Endothelial cell of umbilical vein (primary cell): ENCODE measurements around the gene EIF4A3. TPM values are rescaled to one million over a fixed set of nuclear protein-coding genes. Genes with fewer than 3 reads are reported as not detected.

Experiments
- BruUV-seq: library from RNA; stranded (reverse); fragments of 400-500 nt; replicated peaks from 2 replicates; lab custom pipeline; 2021; lab: Mats Ljungman, UMichigan
- CTCF ChIA-PET: fragments of 300-600, 350-600 bp; sonication (Branson Sonifier 250); formaldehyde crosslinking; loops from one replicate; lab custom pipeline; 2021; ENCODE audit warnings: antibody characterized with exemption, inconsistent platforms; lab: Charles Lee
- POLR2A ChIA-PET: fragments of 300-600, 350-600 bp; sonication (Branson Sonifier 250); formaldehyde crosslinking; loops from one replicate; lab custom pipeline; 2021; ENCODE audit warnings: antibody characterized with exemption, inconsistent platforms; lab: Charles Lee
- DNase-seq: peaks from one replicate; pipeline ENCODE4 v3.0.0-alpha.2; 2011; ENCODE audit warnings: low read depth, low spot score
- FAIRE-seq: peaks from 2 replicates; lab custom pipeline; 2011; peaks lifted over from hg19 to GRCh38; lab: Jason Lieb, UNC
- H2AFZ ChIP-seq: 2 replicates; pipeline ENCODE4 v1.6.0; 2012; ENCODE audit warnings: low read depth, low read length, control low read depth, inconsistent platforms
- H3K27ac ChIP-seq: 2 replicates; pipeline ENCODE4 v1.5.1; 2011; ENCODE audit warnings: low read depth, mild to moderate bottlenecking, control low read depth, low read length, moderate library complexity; ENCODE audit not compliant: insufficient read depth
- H3K27me3 ChIP-seq, 2 experiments: 2 replicates each; pipeline versions ENCODE4 v1.6.0 to v1.6.1; 2011; ENCODE audit warnings: low read length in 2 of 2, mixed read lengths in 1 of 2; ENCODE audit not compliant: control insufficient read depth in 2 of 2, insufficient read depth in 2 of 2
- H3K36me3 ChIP-seq, 2 experiments: 2 replicates in 1 of 2; 3 replicates in 1 of 2; pipeline ENCODE4 v1.5.1; 2011; ENCODE audit warnings: low read length in 2 of 2, mild to moderate bottlenecking in 1 of 2, moderate library complexity in 1 of 2; ENCODE audit not compliant: control insufficient read depth in 2 of 2, insufficient read depth in 2 of 2; ENCODE audit errors: extremely low read depth in 1 of 2
- H3K4me1 ChIP-seq: 3 replicates; pipeline ENCODE4 v1.5.1; 2011; ENCODE audit warnings: mild to moderate bottlenecking, low read length; ENCODE audit not compliant: control insufficient read depth, insufficient read depth; ENCODE audit errors: extremely low read depth
- H3K4me2 ChIP-seq: 2 replicates; pipeline ENCODE4 v1.6.1; 2011; ENCODE audit warnings: low read length, control low read depth, mixed read lengths; ENCODE audit not compliant: insufficient read depth
- H3K4me3 ChIP-seq, 3 experiments: fragments of 200-600 bp in 1 of 3; sonication (generic), shearing (Covaris generic) in 1 of 3; replicated peaks in 1 of 3; 2 replicates each; pipeline ENCODE4 v1.5.1; 2011 to 2016; ENCODE audit warnings: control low read depth in 3 of 3, low read length in 3 of 3, mild to moderate bottlenecking in 2 of 3, inconsistent platforms in 1 of 3, low read depth in 1 of 3, moderate library complexity in 1 of 3; ENCODE audit not compliant: insufficient read depth in 1 of 3
- H3K79me2 ChIP-seq: 2 replicates; pipeline ENCODE4 v1.6.0; 2012; ENCODE audit warnings: low read length, inconsistent platforms; ENCODE audit not compliant: control insufficient read depth, insufficient read depth
- H3K9ac ChIP-seq: replicated peaks from 2 replicates; pipeline ENCODE3; 2011; ENCODE audit warnings: low read length, control low read depth; ENCODE audit not compliant: insufficient read depth; ENCODE audit errors: extremely low read depth
- H3K9me1 ChIP-seq: replicated peaks from 3 replicates; pipeline ENCODE4 v1.6.0; 2011; ENCODE audit warnings: mild to moderate bottlenecking, low read length; ENCODE audit not compliant: control insufficient read depth, insufficient read depth; ENCODE audit errors: extremely low read depth
- H3K9me3 ChIP-seq: replicated peaks from 2 replicates; pipeline ENCODE4 v1.5.1; 2012; ENCODE audit warnings: low read length, inconsistent platforms; ENCODE audit not compliant: control insufficient read depth, insufficient read depth
- H4K20me1 ChIP-seq: replicated peaks from 2 replicates; pipeline ENCODE3; 2011; ENCODE audit warnings: mild to moderate bottlenecking, low read length; ENCODE audit not compliant: control insufficient read depth, insufficient read depth; ENCODE audit errors: extremely low read depth
- EZH2 ChIP-seq: IDR thresholded peaks from 2 replicates; pipeline ENCODE4 v1.6.1; 2012; ENCODE audit warnings: borderline replicate concordance, low read depth, mild to moderate bottlenecking, moderate library complexity, low read length, inconsistent platforms; ENCODE audit not compliant: severe bottlenecking
- FOS ChIP-seq: IDR thresholded peaks from 2 replicates; pipeline ENCODE4 v1.6.1; 2011; ENCODE audit warnings: mild to moderate bottlenecking, low read length, moderate library complexity, borderline replicate concordance; ENCODE audit not compliant: insufficient read depth
- GATA2 ChIP-seq: IDR thresholded peaks from 2 replicates; pipeline ENCODE4 v1.7.0; 2011; ENCODE audit warnings: low read depth, mild to moderate bottlenecking, moderate library complexity, mixed read lengths, low read length; ENCODE audit not compliant: insufficient read length, insufficient read depth
- JUN ChIP-seq: IDR thresholded peaks from 2 replicates; pipeline ENCODE4 v1.6.1; 2011; ENCODE audit warnings: borderline replicate concordance, low read depth; ENCODE audit not compliant: insufficient read length, insufficient read depth
- MYC ChIP-seq: IDR thresholded peaks from one replicate; pipeline ENCODE4 v1.6.1; 2011; ENCODE audit warnings: mild to moderate bottlenecking, low read depth, low read length
- POLR2A ChIP-seq: IDR thresholded peaks from 2 replicates; pipeline ENCODE4 v1.6.1; 2012; ENCODE audit warnings: low read depth, mild to moderate bottlenecking, control low read depth, low read length
- POLR2AphosphoS5 ChIP-seq: IDR thresholded peaks from 2 replicates; pipeline ENCODE4 v1.6.1; 2012; ENCODE audit warnings: low read depth, mild to moderate bottlenecking, control low read depth, low read length, moderate library complexity; ENCODE audit not compliant: insufficient read depth
- dilution Hi-C: fragments of 300-500 bp; cut with MboI; formaldehyde crosslinking; loops from one replicate; pipeline ENCODE4 v1.15.0; 2019; ENCODE audit warnings: low sequenced_read_pairs; ENCODE audit not compliant: extremely low pct_ligation_motif_present
- intact Hi-C: fragments of 100-400 bp; cut with micrococcal nuclease; formaldehyde crosslinking; loops from one replicate; pipeline ENCODE4 v1.10.0; 2022
- polyA plus RNA-seq, 4 experiments: library from polyadenylated mRNA; depleted of rRNA in 3 of 4; stranded (reverse) in 3 of 4; unstranded in 1 of 4; fragments of >200 nt; gene quantifications; 2 replicates each; pipeline versions ENCODE4 v1.2.1 to v1.2.3, GENCODE V29; 2011 to 2012; ENCODE audit warnings: missing spikeins in 1 of 4
- total RNA-seq: library from RNA; stranded (reverse); gene quantifications from 2 replicates; pipeline ENCODE4 v1.2.3, GENCODE V29; 2021
- TF ChIP-seq, protein P1 (sequence below): IDR thresholded peaks from 2 replicates; pipeline ENCODE4 v1.6.1; 2011; ENCODE audit not compliant: insufficient read depth, insufficient read length
- TF ChIP-seq, protein P2 (sequence below), 2 donors: IDR thresholded peaks; 1 replicate in 1 of 2; 2 replicates in 1 of 2; pipeline ENCODE4 v1.5.1; 2011; ENCODE audit warnings: low read length in 2 of 2, mild to moderate bottlenecking in 2 of 2, moderate library complexity in 2 of 2, control low read depth in 1 of 2, inconsistent platforms in 1 of 2, low read depth in 1 of 2; ENCODE audit not compliant: insufficient read depth in 1 of 2; ENCODE audit errors: extremely low read depth in 1 of 2

Gene EIF4A3
- total and polyA plus RNA-seq, 2 donors (not counting 3 experiments of a cell fraction or from before 2014, with no cell fraction given), result 90.4 to 94.5 TPM

DNA sequence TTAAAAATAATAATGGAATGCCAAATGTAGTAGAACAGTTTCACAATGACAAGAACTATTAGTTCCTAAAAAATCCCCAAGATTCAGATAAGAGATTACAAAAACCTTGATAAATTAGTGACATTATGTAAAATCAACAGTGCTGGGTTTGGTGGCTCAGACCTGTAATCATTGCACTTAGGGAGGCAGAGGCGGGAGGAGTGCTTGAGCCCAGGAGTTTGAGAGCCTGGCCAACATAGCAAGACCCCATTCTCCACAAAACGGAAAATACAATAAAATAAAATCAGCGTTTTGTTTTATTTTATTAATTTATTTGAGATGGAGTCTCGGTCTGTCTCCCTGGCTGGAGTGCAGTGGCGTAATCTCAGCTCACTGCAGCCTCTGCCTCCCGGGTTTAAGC lies 27.0 kb upstream of the EIF4A3 start:
- Histone ChIP-seq H2AFZ (no peak overlapping the region), H3K9me3 (no peaks in the 10 kb centered on the region), H3K4me2 (no peak overlapping the region), H3K27ac (no peak overlapping the region), H3K9me1 (no peaks in the 10 kb centered on the region), H3K27me3 (peaks cover 3 to 9% of the 10 kb centered on the region in 2 experiments), H3K9ac (no peak overlapping the region), H3K4me3 (no peak overlapping the region), H4K20me1 (no peaks in the 10 kb centered on the region), H3K79me2 (no peaks in the 10 kb centered on the region), H3K4me1 (peaks cover 7% of the 10 kb centered on the region), H3K36me3 (no peaks in the 10 kb centered on the region)
- dilution Hi-C loops (no loop called here), intact Hi-C loops (no loop called here)
- ChIA-PET CTCF (interaction anchor here (1.5 kb wide), 1 partner anchor 22 kb away, joined by 5 read pairs; no protein-coding TSS in a partner anchor), POLR2A (no interaction called here)
- FAIRE-seq, result no peak
- TF ChIP-seq, protein P1, sequence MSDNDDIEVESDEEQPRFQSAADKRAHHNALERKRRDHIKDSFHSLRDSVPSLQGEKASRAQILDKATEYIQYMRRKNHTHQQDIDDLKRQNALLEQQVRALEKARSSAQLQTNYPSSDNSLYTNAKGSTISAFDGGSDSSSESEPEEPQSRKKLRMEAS, result no peak
- TF ChIP-seq GATA2, result no peak
- no peak for TF ChIP-seq POLR2A
- TF ChIP-seq POLR2AphosphoS5, result no peak
- TF ChIP-seq, protein P2, sequence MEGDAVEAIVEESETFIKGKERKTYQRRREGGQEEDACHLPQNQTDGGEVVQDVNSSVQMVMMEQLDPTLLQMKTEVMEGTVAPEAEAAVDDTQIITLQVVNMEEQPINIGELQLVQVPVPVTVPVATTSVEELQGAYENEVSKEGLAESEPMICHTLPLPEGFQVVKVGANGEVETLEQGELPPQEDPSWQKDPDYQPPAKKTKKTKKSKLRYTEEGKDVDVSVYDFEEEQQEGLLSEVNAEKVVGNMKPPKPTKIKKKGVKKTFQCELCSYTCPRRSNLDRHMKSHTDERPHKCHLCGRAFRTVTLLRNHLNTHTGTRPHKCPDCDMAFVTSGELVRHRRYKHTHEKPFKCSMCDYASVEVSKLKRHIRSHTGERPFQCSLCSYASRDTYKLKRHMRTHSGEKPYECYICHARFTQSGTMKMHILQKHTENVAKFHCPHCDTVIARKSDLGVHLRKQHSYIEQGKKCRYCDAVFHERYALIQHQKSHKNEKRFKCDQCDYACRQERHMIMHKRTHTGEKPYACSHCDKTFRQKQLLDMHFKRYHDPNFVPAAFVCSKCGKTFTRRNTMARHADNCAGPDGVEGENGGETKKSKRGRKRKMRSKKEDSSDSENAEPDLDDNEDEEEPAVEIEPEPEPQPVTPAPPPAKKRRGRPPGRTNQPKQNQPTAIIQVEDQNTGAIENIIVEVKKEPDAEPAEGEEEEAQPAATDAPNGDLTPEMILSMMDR (IDR thresholded peaks at IDR 0.05; ENCODE audit: extremely low read depth in 1 of 2, insufficient read depth in 1 of 2, low read depth in 1 of 2, low read length in 2 of 2), result no peak
- TF ChIP-seq MYC, result no peak
- no peak for TF ChIP-seq EZH2
- no peak for TF ChIP-seq JUN
- no peak for TF ChIP-seq FOS
- BruUV-seq, result no TSS peak
- no peak for DNase-seq
